NCI-H2029 (cell line): ENCODE measurements around the gene CYP26C1.
A peak's percentile ranks its signal among the peaks of the same experiment; 100 is the strongest.

Experiments used
- DNase-seq: peaks from one replicate; lab custom pipeline; 2025; lab: John Stamatoyannopoulos, UW

CYP26C1 gene

GRCh38 chr10:93113042-93113441 lies 52.4 kb downstream of the CYP26C1 start:
- DNase-seq = no peak

DNA sequence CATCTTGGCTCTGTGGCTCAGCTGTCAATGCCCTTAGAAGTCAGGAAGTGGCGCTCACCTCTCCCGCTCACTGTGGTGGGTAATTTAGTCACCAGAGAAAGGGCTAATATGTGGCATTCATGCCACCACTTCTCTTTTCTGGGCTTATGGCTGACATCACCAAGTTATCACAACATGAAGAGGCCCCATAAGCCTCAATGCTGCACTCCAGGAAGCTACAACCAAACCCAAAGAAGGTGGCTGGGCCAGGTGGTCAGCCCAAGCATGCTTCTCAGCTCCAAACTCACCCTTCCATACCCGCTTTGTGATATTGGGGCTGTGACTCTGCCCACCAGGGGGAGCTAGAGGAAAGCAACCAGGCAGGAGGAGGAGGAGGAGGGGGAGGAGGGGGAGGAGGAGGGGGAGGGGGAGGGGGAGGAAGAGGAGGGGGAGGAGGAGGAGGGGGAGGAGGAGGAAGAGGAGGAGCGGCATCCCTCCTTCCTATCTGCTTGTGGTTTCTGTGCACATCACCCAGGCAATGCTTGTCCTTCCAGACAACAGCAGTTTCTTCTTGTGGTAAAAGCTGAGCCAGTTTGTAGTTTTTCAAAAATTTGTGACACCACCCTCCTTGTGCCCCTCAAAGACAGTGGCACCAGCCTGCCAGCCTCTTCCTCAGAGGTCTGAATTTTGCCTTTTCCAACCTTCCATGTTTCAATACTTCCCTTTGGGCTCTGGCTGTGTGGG lies 55.2 kb downstream of the CYP26C1 start:
- DNase-seq = peak; percentile 0
